GM12878 (cell line): Measurements from ENCODE around the gene EYA2. TPM values are rescaled to one million over a fixed set of nuclear protein-coding genes. Genes with fewer than 3 reads are reported as not detected.
A peak's percentile ranks its signal among the peaks of the same experiment; 100 is the strongest.

ENCODE experiments used
- ATAC-seq: fragments of 200-7000 bp; cut with Tn5 transposase; 3 replicates; pipeline ENCODE4 v1.9.1; 2020; ENCODE audit warnings: mild to moderate bottlenecking, moderate library complexity
- BruUV-seq: library from RNA; stranded (reverse); fragments of 400-500 nt; replicated peaks from 2 replicates; lab custom pipeline; 2021; lab: Mats Ljungman, UMichigan
- CTCF ChIA-PET: fragments of 300-600 bp; sonication (Branson Sonifier 250); formaldehyde crosslinking; extraction: SDS; loops from one replicate; lab custom pipeline; 2021; ENCODE audit warnings: inconsistent platforms; lab: Yijun Ruan, JAX
- POLR2A ChIA-PET: fragments of 350-600 bp; formaldehyde crosslinking; extraction: SDS; loops from one replicate; lab custom pipeline; 2021; ENCODE audit warnings: inconsistent platforms; lab: Charles Lee
- RAD21 ChIA-PET: fragments of 300-600 bp; sonication (Branson Sonifier 250); formaldehyde crosslinking; loops from one replicate; lab custom pipeline; 2023; ENCODE audit warnings: antibody characterized with exemption; ENCODE audit not compliant: unreplicated experiment; lab: Charles Lee
- SMC1A ChIA-PET: fragments of 300-600 bp; sonication (Branson Sonifier 250); formaldehyde crosslinking; loops from one replicate; lab custom pipeline; 2023; ENCODE audit not compliant: unreplicated experiment, uncharacterized antibody; lab: Charles Lee
- DNase-seq: peaks from one replicate; pipeline ENCODE4 v3.0.0-alpha.2; 2011; ENCODE audit warnings: low read depth, low spot score
- FAIRE-seq: peaks from 3 replicates; lab custom pipeline; 2011; peaks lifted over from hg19 to GRCh38; lab: Jason Lieb, UNC
- H2AFZ ChIP-seq: 2 replicates; pipeline ENCODE4 v1.6.0; 2011; ENCODE audit warnings: low read depth, low read length, control low read depth; ENCODE audit not compliant: control insufficient read depth
- H3K27ac ChIP-seq: 2 replicates; pipeline ENCODE4 v1.5.1; 2011; ENCODE audit warnings: control low read depth; ENCODE audit not compliant: control insufficient read depth, insufficient read depth
- H3K27me3 ChIP-seq, 2 experiments: replicated peaks in 1 of 2; 2 replicates each; pipeline versions ENCODE4 v1.6.0 to v1.6.1; 2011; ENCODE audit warnings: low read length in 1 of 2; ENCODE audit not compliant: control insufficient read depth in 2 of 2, insufficient read depth in 2 of 2
- H3K36me3 ChIP-seq, 2 experiments: 2 replicates each; pipeline ENCODE4 v1.5.1; 2011; ENCODE audit warnings: low read length in 1 of 2; ENCODE audit not compliant: control insufficient read depth in 2 of 2, insufficient read depth in 2 of 2
- H3K4me1 ChIP-seq: 2 replicates; pipeline ENCODE4 v1.6.1; 2011; ENCODE audit warnings: mild to moderate bottlenecking, low read length, moderate library complexity, mixed read lengths; ENCODE audit not compliant: control insufficient read depth, insufficient read depth
- H3K4me2 ChIP-seq: 2 replicates; pipeline ENCODE4 v1.6.0; 2011; ENCODE audit warnings: control low read depth; ENCODE audit not compliant: control insufficient read depth, insufficient read depth
- H3K4me3 ChIP-seq: fragments of 200-600 bp; sonication (generic); 2 replicates; pipeline ENCODE4 v1.5.1; 2016
- H3K79me2 ChIP-seq: 2 replicates; pipeline ENCODE4 v1.6.0; 2011; ENCODE audit warnings: low read length; ENCODE audit not compliant: control insufficient read depth, insufficient read depth
- H3K9ac ChIP-seq: 2 replicates; pipeline ENCODE4 v1.8.0; 2011; ENCODE audit warnings: low read length, control low read depth, mixed read lengths; ENCODE audit not compliant: control insufficient read depth, insufficient read depth
- H3K9me3 ChIP-seq: replicated peaks from 3 replicates; pipeline ENCODE4 v1.5.1; 2011; ENCODE audit warnings: mild to moderate bottlenecking, low read length; ENCODE audit not compliant: control insufficient read depth, insufficient read depth
- H4K20me1 ChIP-seq: 2 replicates; pipeline ENCODE4 v1.6.0; 2011; ENCODE audit not compliant: control insufficient read depth, insufficient read depth
- BCL11A ChIP-seq: IDR thresholded peaks from 2 replicates; pipeline ENCODE4 v1.6.1; 2011; ENCODE audit warnings: low read depth, low read length
- CBFB ChIP-seq: IDR thresholded peaks from 2 replicates; pipeline ENCODE4 v1.6.1; 2016; ENCODE audit warnings: antibody characterized with exemption, low read depth
- GABPA ChIP-seq: IDR thresholded peaks from 2 replicates; pipeline ENCODE4 v1.6.1; 2014; ENCODE audit warnings: antibody characterized with exemption, low read depth, mild to moderate bottlenecking, inconsistent platforms
- RAD51 ChIP-seq: fragments of 450-650 bp; IDR thresholded peaks from 2 replicates; pipeline ENCODE4 v1.6.1; 2016; ENCODE audit warnings: moderate library complexity, mild to moderate bottlenecking, inconsistent platforms
- STAT3 ChIP-seq: IDR thresholded peaks from 2 replicates; pipeline ENCODE4 v1.6.1; 2011; ENCODE audit warnings: low read depth, low read length, improper control_type of control experiment
- WGBS: methylation state at CpG from one replicate; pipeline ENCODE4 v1.1.6; 2016; ENCODE audit warnings: low lambda C conversion rate; ENCODE audit not compliant: insufficient replicate concordance, insufficient coverage; ENCODE audit errors: missing lambda C conversion rate; 5-methylcytosine and 5-hydroxymethylcytosine counted together
- in situ Hi-C: fragments of 300-500 bp; cut with MboI; formaldehyde crosslinking; loops from 9 replicates; pipeline ENCODE4 v1.14.3; 2018; ENCODE audit warnings: mixed read lengths
- intact Hi-C: fragments of 100-400 bp; cut with micrococcal nuclease; formaldehyde crosslinking; loops from one replicate; pipeline ENCODE4 v1.14.2; 2022; ENCODE audit not compliant: unreplicated experiment
- polyA plus RNA-seq, 11 experiments: library from polyadenylated mRNA; depleted of rRNA in 4 of 11; unstranded in 6 of 11; stranded (reverse) in 5 of 11; fragments of >200 nt; fragmentation: Nextera tagmentation in 4 of 11; fragmentation: Illumina TruSeq in 1 of 11; extraction: Ambion mirVana in 4 of 11; extraction: Trizol in 1 of 11; gene quantifications; 1 replicate in 1 of 11; 2 replicates in 10 of 11; pipeline versions ENCODE4 v1.2.1 to v1.2.3, GENCODE V29; 2011 to 2016; ENCODE audit warnings: inconsistent platforms in 2 of 11, missing spikeins in 2 of 11, low read depth in 1 of 11
- total RNA-seq, 4 experiments: library from RNA; depleted of rRNA in 3 of 4; stranded (reverse); fragments of >200 nt in 3 of 4; fragmentation: Illumina TruSeq in 1 of 4; extraction: Trizol in 1 of 4; gene quantifications; 2 replicates each; pipeline versions ENCODE4 v1.2.1 to v1.2.3, GENCODE V29; 2013 to 2021
- TF ChIP-seq, protein P1 (sequence below): fragments of 150-350 bp; IDR thresholded peaks from 2 replicates; pipeline ENCODE4 v1.6.1; 2016; ENCODE audit warnings: low read depth, low read length
- TF ChIP-seq, protein P2 (sequence below), 3 experiments: IDR thresholded peaks in 2 of 3; conservative IDR thresholded peaks in 1 of 3; 2 replicates each; pipeline ENCODE4 v1.5.1; 2011; ENCODE audit warnings: low read depth in 3 of 3, low read length in 3 of 3, mild to moderate bottlenecking in 3 of 3, control low read depth in 2 of 3, moderate library complexity in 2 of 3, inconsistent platforms in 1 of 3, mixed read lengths in 1 of 3; ENCODE audit not compliant: control insufficient read depth in 2 of 3, insufficient read depth in 1 of 3; ENCODE audit errors: extremely low read depth in 1 of 3

Gene EYA2
- total and polyA plus RNA-seq, 10 of the 15 experiments (the other 5 are each of a cell fraction or from before 2014, with no cell fraction given), result 0.20 TPM; not detected in 9

DNA sequence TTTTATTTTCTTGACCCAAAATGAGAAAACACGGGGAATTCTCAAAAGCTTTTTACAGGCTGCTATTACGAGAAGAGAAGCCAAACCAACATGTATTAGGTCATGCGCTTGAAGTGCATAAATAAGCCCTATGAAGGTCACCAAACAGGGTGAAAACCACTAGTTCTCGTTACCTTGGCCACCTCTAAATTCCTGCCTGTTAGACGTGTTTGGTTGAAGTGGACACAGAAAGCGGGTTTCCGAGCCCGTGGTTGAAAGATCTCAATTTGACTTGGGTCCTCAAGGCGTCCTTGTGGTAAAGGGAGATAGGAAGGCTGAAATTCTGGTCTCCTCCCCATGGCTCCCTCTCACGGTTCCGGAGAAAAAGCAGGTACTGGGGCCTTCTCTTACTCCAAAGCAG is 6.2 kb downstream of the EYA2 start (continued):
- TF ChIP-seq, protein P1, sequence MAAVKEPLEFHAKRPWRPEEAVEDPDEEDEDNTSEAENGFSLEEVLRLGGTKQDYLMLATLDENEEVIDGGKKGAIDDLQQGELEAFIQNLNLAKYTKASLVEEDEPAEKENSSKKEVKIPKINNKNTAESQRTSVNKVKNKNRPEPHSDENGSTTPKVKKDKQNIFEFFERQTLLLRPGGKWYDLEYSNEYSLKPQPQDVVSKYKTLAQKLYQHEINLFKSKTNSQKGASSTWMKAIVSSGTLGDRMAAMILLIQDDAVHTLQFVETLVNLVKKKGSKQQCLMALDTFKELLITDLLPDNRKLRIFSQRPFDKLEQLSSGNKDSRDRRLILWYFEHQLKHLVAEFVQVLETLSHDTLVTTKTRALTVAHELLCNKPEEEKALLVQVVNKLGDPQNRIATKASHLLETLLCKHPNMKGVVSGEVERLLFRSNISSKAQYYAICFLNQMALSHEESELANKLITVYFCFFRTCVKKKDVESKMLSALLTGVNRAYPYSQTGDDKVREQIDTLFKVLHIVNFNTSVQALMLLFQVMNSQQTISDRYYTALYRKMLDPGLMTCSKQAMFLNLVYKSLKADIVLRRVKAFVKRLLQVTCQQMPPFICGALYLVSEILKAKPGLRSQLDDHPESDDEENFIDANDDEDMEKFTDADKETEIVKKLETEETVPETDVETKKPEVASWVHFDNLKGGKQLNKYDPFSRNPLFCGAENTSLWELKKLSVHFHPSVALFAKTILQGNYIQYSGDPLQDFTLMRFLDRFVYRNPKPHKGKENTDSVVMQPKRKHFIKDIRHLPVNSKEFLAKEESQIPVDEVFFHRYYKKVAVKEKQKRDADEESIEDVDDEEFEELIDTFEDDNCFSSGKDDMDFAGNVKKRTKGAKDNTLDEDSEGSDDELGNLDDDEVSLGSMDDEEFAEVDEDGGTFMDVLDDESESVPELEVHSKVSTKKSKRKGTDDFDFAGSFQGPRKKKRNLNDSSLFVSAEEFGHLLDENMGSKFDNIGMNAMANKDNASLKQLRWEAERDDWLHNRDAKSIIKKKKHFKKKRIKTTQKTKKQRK, result no peak
- TF ChIP-seq GABPA, result no peak
- TF ChIP-seq BCL11A, result no peak
- TF ChIP-seq CBFB, result no peak

DNA sequence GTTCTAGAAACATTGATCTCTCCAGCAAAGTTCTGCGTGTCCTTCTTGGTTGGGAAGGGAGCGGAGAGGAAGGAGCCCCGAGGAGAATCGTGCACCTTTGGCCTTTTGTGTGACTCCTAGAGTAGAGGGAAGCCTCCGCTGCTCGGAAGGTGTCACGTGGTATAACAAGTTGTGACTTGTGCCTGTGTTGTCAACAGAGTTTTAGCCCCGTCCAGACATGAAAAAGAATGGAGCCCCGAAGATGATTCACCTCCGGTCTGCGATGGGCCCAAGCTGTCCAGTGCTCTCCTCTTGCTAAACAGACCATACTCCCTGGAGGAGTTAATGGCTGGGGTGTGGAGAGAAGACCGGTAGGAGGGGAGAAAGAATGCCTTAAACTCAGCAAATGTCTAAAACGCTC is 7.0 kb downstream of the EYA2 start:
- POLR2A ChIA-PET, result no interaction called here
- in situ Hi-C loops (no loop called here), intact Hi-C loops (no loop called here)
- WGBS, result 62% methylated on average over 13 of the region's 13 CpGs
- TF ChIP-seq RAD51, result peak; percentile 65; the same call in 1 of the 2 replicates
- TF ChIP-seq STAT3, result no peak
- TF ChIP-seq, protein P2, sequence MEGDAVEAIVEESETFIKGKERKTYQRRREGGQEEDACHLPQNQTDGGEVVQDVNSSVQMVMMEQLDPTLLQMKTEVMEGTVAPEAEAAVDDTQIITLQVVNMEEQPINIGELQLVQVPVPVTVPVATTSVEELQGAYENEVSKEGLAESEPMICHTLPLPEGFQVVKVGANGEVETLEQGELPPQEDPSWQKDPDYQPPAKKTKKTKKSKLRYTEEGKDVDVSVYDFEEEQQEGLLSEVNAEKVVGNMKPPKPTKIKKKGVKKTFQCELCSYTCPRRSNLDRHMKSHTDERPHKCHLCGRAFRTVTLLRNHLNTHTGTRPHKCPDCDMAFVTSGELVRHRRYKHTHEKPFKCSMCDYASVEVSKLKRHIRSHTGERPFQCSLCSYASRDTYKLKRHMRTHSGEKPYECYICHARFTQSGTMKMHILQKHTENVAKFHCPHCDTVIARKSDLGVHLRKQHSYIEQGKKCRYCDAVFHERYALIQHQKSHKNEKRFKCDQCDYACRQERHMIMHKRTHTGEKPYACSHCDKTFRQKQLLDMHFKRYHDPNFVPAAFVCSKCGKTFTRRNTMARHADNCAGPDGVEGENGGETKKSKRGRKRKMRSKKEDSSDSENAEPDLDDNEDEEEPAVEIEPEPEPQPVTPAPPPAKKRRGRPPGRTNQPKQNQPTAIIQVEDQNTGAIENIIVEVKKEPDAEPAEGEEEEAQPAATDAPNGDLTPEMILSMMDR (IDR thresholded peaks at IDR 0.05 in 2 of 3, conservative IDR thresholded peaks at IDR 0.05 in 1 of 3; ENCODE audit: control insufficient read depth in 2 of 3, extremely low read depth in 1 of 3, insufficient read depth in 1 of 3, low read depth in 3 of 3, low read length in 3 of 3), result no peak
- H3K27ac ChIP-seq, result no peak overlapping the region
- H3K27me3 ChIP-seq, result peaks cover 2% of the 10 kb centered on the region in 2 experiments; a peak in 3 of 4 replicates
- SMC1A ChIA-PET, result no interaction called here
- ATAC-seq (no peak), FAIRE-seq (no peak), DNase-seq (no peak)
- H4K20me1 ChIP-seq, result no peaks in the 10 kb centered on the region
- H3K36me3 ChIP-seq, result no peaks in the 10 kb centered on the region
- no peaks in the 10 kb centered on the region for H3K4me1 ChIP-seq
- no peaks in the 10 kb centered on the region for H3K79me2 ChIP-seq
- no peak overlapping the region for H3K4me3 ChIP-seq
- CTCF ChIA-PET, result no interaction called here
- no peaks in the 10 kb centered on the region for H3K9me3 ChIP-seq
- H3K4me2 ChIP-seq, result no peak overlapping the region
- H2AFZ ChIP-seq, result no peak overlapping the region
- H3K9ac ChIP-seq, result no peak overlapping the region
- RAD21 ChIA-PET, result no interaction called here
- BruUV-seq, result no TSS peak
